AG04449 (cell line): ENCODE data around the gene PRDM16.

Experiments used
- CTCF ChIA-PET: fragments of 350-600 bp; formaldehyde crosslinking; extraction: SDS; loops from one replicate; lab custom pipeline; 2021; ENCODE audit warnings: antibody characterized with exemption; lab: Yijun Ruan, JAX
- POLR2A ChIA-PET: fragments of 400-600, 350-600 bp; formaldehyde crosslinking; extraction: SDS; loops from one replicate; lab custom pipeline; 2020; ENCODE audit warnings: antibody characterized with exemption, inconsistent platforms; lab: Yijun Ruan, JAX
- DNase-seq: peaks from one replicate; pipeline ENCODE4 v3.0.0-alpha.2; 2010; ENCODE audit warnings: low read depth, low spot score
- H3K4me3 ChIP-seq: 2 replicates; pipeline ENCODE4 v1.5.1; 2011; ENCODE audit warnings: low read depth, mild to moderate bottlenecking, control low read depth, low read length
- CTCF ChIP-seq: IDR thresholded peaks from one replicate; pipeline ENCODE4 v1.5.1; 2011; ENCODE audit warnings: mild to moderate bottlenecking, moderate library complexity, low read length, control low read depth, inconsistent platforms; ENCODE audit not compliant: insufficient read depth; ENCODE audit errors: missing control alignments

PRDM16 gene

GRCh38 chr1:3031401-3032221 is 37.4 kb upstream of the PRDM16 start:
- H3K4me3 ChIP-seq: no peak overlapping the region
- no peak for DNase-seq
- CTCF ChIA-PET: no interaction called here
- no peak for TF ChIP-seq CTCF
- POLR2A ChIA-PET: no interaction called here

GRCh38 chr1:3032371-3033039 is 36.5 kb upstream of the PRDM16 start:
- POLR2A ChIA-PET: no interaction called here
- H3K4me3 ChIP-seq: no peak overlapping the region
- TF ChIP-seq CTCF: no peak
- DNase-seq: no peak
- CTCF ChIA-PET: no interaction called here

GRCh38 chr1:3033040-3033789 is 35.8 kb upstream of the PRDM16 start:
- CTCF ChIA-PET: no interaction called here
- H3K4me3 ChIP-seq: no peak overlapping the region
- POLR2A ChIA-PET: no interaction called here
- TF ChIP-seq CTCF: no peak
- no peak for DNase-seq

- ChIA-PET CTCF (no interaction called here), POLR2A (no interaction called here)
- no peak for DNase-seq
- no peak for TF ChIP-seq CTCF
- no peak overlapping the region for H3K4me3 ChIP-seq
Measured at GRCh38 chr1:3033790-3034090, 35.3 kb upstream of the PRDM16 start.

- ChIA-PET CTCF (no interaction called here), POLR2A (no interaction called here)
- no peak overlapping the region for H3K4me3 ChIP-seq
- DNase-seq: no peak
- no peak for TF ChIP-seq CTCF
Measured at GRCh38 chr1:3034162-3034561, 34.8 kb upstream of the PRDM16 start.
